NOMO-1 (cell line): Measurements from ENCODE around the gene TRERF1.

Experiments used
- DNase-seq, 2 experiments: peaks; one replicate each; lab custom pipeline; 2025; ENCODE audit not compliant: unreplicated experiment in 2 of 2; lab: John Stamatoyannopoulos, UW

TRERF1 gene

GRCh38 chr6:42428326-42429041 lies 23.2 kb downstream of the TRERF1 start:
- DNase-seq = no peak

- DNase-seq = no peak
Measured at GRCh38 chr6:42427871-42428270, 23.9 kb downstream of the TRERF1 start.

DNA sequence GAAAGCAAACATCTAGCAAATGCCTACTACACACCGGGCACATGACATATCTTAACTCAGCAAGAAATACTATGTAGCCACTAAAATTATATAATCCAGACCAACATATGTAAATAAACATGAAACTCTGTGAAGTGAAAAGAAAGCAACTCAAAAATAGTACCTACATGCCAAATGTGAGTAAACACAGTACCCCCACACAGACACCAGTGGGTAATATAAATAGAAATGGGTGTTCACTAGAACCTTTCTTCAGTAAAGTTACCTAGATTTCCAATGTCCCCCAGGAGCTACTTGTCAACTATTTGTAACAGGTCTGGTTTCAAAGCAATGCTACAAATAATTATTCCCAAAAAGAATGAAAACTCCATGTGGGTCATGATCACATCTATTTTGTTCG lies 25.5 kb downstream of the TRERF1 start:
- DNase-seq = no peak

- no peak for DNase-seq
Measured at GRCh38 chr6:42424906-42425474, 26.7 kb downstream of the TRERF1 start.

DNA sequence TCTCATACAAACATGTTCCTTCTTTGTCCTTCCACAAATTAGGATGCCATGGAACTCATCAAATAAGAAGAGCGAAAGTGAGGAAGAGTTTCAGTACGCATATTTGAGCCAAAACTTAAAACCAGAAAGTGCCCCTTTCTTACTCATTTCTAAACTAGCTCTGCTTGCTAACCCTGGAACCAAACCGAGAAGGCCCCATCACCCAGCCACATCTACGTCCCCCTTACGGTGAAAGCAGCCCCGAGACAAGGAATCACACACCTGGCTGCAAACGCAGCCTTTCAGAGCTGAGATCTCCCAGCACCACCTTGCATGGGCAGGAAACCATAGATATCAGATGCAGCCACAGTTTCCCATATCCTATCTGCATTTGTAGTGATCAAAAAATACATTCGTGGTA lies 28.5 kb downstream of the TRERF1 start:
- DNase-seq = no peak

DNA sequence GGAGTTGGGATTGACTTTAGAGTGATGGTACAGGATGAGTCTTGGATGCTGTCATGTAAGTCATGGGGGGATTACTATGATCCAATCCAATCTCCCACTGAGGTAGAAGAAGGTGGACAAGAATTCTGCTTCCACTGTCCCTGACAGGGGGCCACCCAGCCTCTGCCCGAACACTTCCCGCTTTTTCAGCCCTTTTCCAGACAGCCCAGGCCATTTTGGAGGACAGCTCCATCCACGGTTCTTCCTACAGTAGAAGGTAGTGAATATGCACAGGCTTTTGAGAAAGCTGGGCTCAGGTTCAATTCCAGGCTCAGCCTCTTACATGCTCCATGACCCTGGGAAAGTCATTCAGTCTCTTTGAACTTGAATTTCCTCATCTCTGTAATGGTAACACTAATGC lies 31.0 kb downstream of the TRERF1 start:
- DNase-seq = no peak

DNA sequence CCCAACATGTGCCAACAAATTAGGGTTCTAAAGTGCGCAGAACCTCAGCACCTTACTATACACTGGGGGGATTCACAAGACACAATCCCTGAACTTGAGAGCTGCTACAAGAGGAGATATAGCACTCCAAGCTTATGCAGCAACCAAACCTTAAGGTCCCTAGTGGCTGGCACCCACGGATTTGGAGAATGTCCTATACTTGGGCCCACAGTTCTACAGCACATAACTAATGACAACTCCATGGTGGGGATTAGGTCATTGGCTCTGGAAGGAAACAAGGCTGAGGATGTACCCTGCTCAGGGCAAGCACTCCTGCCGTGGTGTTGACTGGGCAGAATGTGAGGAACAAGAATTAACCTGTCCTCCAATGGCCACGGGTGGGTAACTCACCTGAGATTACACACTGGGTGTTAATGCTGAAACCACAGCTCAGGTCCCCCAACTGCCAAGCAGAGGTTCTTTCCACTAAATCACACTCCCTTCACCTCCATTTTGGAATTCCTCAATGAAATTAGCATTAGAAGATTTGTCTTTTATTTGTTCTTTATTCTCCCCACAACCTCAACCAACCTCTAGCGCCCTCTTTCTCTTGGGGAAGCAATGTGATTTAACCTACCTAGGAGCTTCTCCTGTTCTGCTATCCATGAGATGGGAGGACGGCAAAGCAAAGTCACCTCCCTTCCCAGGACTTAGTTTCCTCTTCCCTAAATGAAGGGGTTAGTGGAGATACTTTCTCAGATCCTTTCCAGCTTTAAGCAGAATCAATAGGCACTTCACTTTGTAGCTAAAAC lies 32.0 kb downstream of the TRERF1 start:
- no peak for DNase-seq

GRCh38 chr6:42418724-42419123 lies 33.0 kb downstream of the TRERF1 start:
- no peak for DNase-seq

DNA sequence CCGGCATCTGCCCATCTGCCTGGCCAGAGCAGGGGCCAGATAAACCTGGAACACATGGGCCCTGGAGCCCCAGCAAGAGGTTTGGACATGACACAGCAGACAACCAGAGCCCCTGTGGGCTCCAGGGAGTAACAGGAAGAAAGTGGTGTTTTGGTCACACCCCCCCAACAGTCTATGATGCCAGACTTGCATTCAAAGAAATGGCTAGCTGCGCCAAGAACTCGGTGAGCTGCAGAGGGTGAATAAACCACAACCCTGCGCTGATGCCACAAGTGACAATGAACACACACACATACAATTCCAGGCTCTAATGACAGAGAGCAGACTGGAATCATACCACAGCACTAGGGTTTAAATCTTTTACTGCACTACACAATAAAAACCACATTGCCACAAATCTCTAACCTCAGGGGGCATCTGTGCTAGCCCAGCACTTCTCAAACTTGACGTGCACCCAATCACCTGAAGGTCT lies 34.0 kb downstream of the TRERF1 start:
- no peak for DNase-seq

- DNase-seq = peak in 1 of 2 experiments; percentile 38
Measured at GRCh38 chr6:42411406-42411805, 40.3 kb downstream of the TRERF1 start.

DNA sequence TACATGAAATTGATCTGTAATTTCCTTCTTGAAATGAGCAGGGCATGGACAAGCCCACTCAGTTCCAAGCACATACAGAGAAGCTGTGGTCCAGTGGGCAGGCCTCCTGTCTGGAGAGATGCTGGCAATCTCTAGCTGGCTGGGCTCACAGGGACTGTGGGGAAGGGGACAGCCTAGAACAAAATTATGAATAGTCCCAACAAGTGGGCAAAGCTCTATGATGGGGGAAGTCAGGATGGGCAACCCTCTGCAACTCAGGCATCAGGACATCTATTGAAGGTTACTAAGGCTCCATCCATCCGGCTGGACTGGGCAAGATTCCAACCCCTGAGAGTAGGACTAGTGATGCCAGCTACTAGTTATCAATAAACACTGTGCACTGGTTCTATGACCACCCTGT lies 40.9 kb downstream of the TRERF1 start:
- no peak for DNase-seq

- peak; percentile 86 to 98 for DNase-seq
Measured at GRCh38 chr6:42409581-42409980, 42.1 kb downstream of the TRERF1 start.

DNA sequence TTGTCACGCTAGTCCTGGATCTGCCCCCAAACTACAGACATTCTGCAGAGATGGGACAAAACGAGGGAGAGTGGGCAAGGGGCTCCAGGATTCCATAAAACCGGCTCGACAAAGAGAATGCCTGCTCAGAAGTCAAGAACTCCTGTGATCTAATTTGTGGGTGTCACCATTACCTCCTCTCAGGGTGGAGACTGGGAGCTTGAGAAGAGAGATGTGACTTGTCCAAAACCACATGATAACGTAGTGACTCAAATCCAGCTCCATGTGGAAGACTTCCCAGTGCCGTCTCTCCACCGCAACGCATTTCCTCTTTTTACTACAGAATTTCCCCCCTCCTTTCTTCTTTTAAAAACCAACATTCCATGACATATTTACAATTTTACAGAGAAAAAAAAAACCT lies 44.3 kb downstream of the TRERF1 start:
- no peak for DNase-seq

DNA sequence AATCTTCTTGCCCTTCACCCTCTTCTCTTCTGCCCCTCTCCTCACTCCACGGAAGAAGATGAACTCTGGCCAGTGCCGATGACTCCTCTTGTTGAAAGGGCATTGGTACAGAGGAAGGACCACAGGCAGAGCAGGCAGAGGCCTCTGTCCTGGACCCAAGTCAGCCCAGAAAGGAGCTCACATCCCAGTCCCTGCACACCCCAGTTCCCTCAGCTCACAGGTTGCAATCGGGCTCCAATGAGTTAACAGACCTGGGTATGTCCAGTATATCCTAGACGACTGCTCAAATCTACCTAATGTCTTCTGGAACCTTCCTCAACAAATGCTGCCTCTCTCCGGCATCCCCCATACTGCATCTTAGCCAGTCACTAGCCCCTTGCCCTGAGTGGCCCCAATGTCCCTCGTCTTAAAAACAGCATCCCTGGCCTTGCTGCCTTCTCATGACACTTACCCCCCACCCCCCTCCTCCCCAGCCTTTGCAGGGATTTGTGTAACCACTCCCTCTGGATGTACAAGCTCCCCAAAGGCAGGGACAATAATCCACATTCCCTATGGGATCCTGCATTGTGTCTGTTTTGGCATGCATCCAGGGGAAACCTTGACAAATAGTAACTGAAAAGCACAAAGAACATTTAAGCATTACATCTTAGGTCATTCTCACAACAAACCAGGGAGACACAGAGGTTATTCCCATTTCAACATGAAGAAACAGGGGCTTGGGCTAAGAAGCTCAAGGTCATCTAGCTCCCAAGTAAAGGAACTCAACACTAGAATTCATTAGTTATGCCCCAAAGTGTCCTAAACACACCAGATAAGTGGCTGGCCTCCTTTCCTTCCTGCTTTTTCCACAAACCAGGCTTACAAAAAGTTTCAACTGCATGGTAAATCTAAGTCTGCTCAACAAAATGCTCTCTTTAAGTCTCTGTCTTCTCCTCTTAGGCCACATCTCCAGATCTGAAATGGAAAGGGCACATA lies 45.1 kb downstream of the TRERF1 start:
- DNase-seq = no peak

GRCh38 chr6:42405021-42405420 lies 46.7 kb downstream of the TRERF1 start:
- DNase-seq = no peak

DNA sequence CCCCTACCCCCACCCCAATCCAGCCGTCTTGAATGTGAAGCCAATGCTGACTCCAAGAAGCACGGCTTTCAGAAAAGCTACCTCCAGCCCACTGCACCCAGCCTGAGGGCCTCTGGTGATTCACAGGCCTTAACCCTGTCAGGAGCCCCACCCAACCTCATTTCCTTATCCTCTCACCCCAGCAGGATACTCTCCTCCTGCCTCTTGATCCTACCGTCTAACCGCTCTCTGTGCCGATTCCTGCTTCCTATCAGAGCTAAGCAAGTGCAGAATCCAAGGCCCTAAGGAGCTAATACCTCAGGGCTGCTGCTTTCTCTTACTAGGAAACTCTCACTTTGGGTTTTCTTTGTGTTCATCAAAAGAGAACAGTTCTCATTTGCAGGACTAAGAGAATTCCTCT lies 47.2 kb downstream of the TRERF1 start:
- DNase-seq = peak; percentile 26 to 39

DNA sequence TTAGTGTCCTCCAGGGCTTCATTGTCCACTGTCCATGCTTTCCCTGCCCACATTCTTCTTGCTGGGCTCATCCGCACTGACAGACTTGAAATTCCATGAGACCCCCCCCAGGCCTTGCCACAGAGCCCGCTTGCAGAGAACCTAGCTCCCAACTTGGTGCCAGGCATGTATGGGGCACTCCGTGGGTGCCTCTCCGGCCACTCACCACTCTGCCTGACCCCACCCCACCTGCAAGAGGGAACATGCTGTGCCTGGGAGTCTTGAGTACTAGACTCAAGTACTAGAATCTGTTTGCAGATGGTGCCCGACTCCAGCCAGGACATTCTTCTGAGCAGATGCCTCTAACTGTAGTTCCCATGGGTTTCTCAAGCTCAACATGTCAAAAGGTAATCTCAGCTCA lies 47.9 kb downstream of the TRERF1 start:
- DNase-seq = no peak

DNA sequence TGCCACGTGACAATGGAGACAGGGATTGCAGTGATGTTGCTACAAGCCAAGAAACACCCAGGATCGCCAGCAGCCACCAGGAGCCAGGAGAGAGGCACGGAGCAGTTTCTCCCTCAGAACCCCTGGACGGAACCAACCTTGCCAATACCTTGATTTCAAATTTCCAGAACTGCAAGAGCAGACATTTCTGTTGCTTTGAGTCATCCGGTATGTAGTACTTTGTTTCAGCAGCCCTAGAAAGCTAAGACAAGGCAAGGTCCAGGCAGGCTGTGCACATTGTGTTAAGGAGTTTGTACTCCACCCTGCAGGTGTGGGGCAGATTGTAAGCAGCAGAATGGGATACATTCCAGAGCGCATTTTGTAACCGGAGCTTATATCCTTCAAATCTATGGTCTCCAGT lies 48.3 kb downstream of the TRERF1 start:
- DNase-seq = no peak

DNA sequence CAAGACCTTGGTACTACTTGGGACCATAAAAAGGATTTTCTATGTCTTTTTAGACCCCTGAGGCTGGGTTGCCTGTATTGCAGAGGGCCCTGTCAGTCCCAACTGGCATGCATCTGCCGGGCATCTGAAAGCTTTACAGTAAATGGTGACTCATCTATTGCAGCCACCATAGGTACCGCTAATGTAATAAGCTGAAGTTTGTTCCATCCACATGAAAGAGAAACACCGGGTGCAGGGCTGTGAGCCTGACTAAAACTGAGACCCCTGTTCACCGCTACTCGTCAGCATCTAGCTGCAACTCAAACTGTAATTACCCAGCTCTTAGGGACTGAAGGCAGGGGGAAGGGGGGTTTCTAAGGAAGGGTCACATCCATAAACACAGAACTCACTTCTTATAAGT lies 49.5 kb downstream of the TRERF1 start:
- DNase-seq = peak in 1 of 2 experiments; percentile 43

GRCh38 chr6:42401613-42401951 lies 50.1 kb downstream of the TRERF1 start:
- no peak for DNase-seq
